IPS DF 6.9 (cell line): ENCODE measurements around the gene TEDC2.

Experiments used
- DNase-seq: peaks from one replicate; pipeline ENCODE4 v3.0.0-alpha.2; 2013; ENCODE audit warnings: low read depth, low spot score
- H3K27ac ChIP-seq: one replicate; pipeline ENCODE4 v1.5.1; 2013; ENCODE audit warnings: low read length, control low read depth
- H3K27me3 ChIP-seq: 2 replicates; pipeline ENCODE4 v1.6.1; 2013; ENCODE audit warnings: mild to moderate bottlenecking, low read length; ENCODE audit not compliant: control insufficient read depth, insufficient read depth
- H3K36me3 ChIP-seq: 2 replicates; pipeline ENCODE4 v1.6.1; 2013; ENCODE audit warnings: low read length; ENCODE audit not compliant: control insufficient read depth, insufficient read depth
- H3K4me1 ChIP-seq: 2 replicates; pipeline ENCODE4 v1.6.1; 2013; ENCODE audit warnings: low read length; ENCODE audit not compliant: control insufficient read depth, insufficient read depth
- H3K4me3 ChIP-seq: 2 replicates; pipeline ENCODE4 v1.5.1; 2013; ENCODE audit warnings: mild to moderate bottlenecking, low read length
- H3K9me3 ChIP-seq: 2 replicates; pipeline ENCODE4 v1.6.1; 2013; ENCODE audit warnings: low read length, inconsistent platforms; ENCODE audit not compliant: control insufficient read depth, insufficient read depth
- WGBS: extraction: QIAGEN DNeasy Blood & Tissue Kit; methylation state at CpG from one replicate; pipeline ENCODE4 v1.1.7; 2013; ENCODE audit warnings: mixed read lengths, missing lambda C conversion rate; ENCODE audit not compliant: insufficient read length, insufficient coverage; 5-methylcytosine and 5-hydroxymethylcytosine counted together

Gene TEDC2

GRCh38 chr16:2459647-2460390 lies at the start of gene TEDC2:
TEDC2 (plus strand) TSS chr16:2460109; CDS start chr16:2460145, 36 bp downstream.
- Histone ChIP-seq H3K9me3 (no peaks in the 10 kb centered on the region), H3K4me1 (peaks cover 9% of the 10 kb centered on the region; the same call in 1 of the 2 replicates), H3K4me3 (peak within 1 kb of the TSS; percentile 82), H3K36me3 (peaks cover 30% of the 10 kb centered on the region), H3K27ac (no peak within 1 kb of the TSS), H3K27me3 (no peaks in the 10 kb centered on the region)
- no CpG with 5 or more reads among the region's 66 CpGs for WGBS
- peak; percentile 83 for DNase-seq

- WGBS: no CpG with 5 or more reads among the region's 2 CpGs
- no peaks in the 10 kb centered on the region for H3K27me3 ChIP-seq
- H3K9me3 ChIP-seq: no peaks in the 10 kb centered on the region
- no peak overlapping the region for H3K4me3 ChIP-seq
- H3K27ac ChIP-seq: no peak overlapping the region
- no peak for DNase-seq
- H3K4me1 ChIP-seq: no peaks in the 10 kb centered on the region
- no peaks in the 10 kb centered on the region for H3K36me3 ChIP-seq
Measured at GRCh38 chr16:2415085-2415484, 44.8 kb upstream of the TEDC2 start.

- H3K4me3 ChIP-seq: no peak overlapping the region
- H3K36me3 ChIP-seq: no peaks in the 10 kb centered on the region
- DNase-seq: no peak
- no peaks in the 10 kb centered on the region for H3K4me1 ChIP-seq
- no peaks in the 10 kb centered on the region for H3K9me3 ChIP-seq
- H3K27me3 ChIP-seq: no peaks in the 10 kb centered on the region
- H3K27ac ChIP-seq: no peak overlapping the region
Measured at GRCh38 chr16:2420035-2420434, 39.9 kb upstream of the TEDC2 start.

- H3K27me3 ChIP-seq: no peaks in the 10 kb centered on the region
- H3K4me3 ChIP-seq: no peak overlapping the region
- H3K4me1 ChIP-seq: no peaks in the 10 kb centered on the region
- no CpG with 5 or more reads among the region's 7 CpGs for WGBS
- no peaks in the 10 kb centered on the region for H3K36me3 ChIP-seq
- no peaks in the 10 kb centered on the region for H3K9me3 ChIP-seq
- no peak for DNase-seq
- H3K27ac ChIP-seq: no peak overlapping the region
Measured at GRCh38 chr16:2422123-2422867, 37.6 kb upstream of the TEDC2 start.

- Histone ChIP-seq H3K4me3 (no peak overlapping the region), H3K27me3 (no peaks in the 10 kb centered on the region), H3K9me3 (no peaks in the 10 kb centered on the region), H3K27ac (no peak overlapping the region), H3K36me3 (no peaks in the 10 kb centered on the region), H3K4me1 (no peaks in the 10 kb centered on the region)
- WGBS: no CpG with 5 or more reads among the region's 25 CpGs
- DNase-seq: no peak
Measured at GRCh38 chr16:2424061-2425007, 35.6 kb upstream of the TEDC2 start.

- H3K9me3 ChIP-seq: no peaks in the 10 kb centered on the region
- WGBS: no CpG with 5 or more reads among the region's 9 CpGs
- no peaks in the 10 kb centered on the region for H3K4me1 ChIP-seq
- no peak overlapping the region for H3K4me3 ChIP-seq
- no peak for DNase-seq
- H3K36me3 ChIP-seq: no peaks in the 10 kb centered on the region
- H3K27me3 ChIP-seq: no peaks in the 10 kb centered on the region
- H3K27ac ChIP-seq: no peak overlapping the region
Measured at GRCh38 chr16:2425008-2425518, 34.8 kb upstream of the TEDC2 start.

GRCh38 chr16:2425825-2426430 lies 34.0 kb upstream of the TEDC2 start:
- WGBS: no CpG with 5 or more reads among the region's 13 CpGs
- no peak for DNase-seq
- H3K36me3 ChIP-seq: no peaks in the 10 kb centered on the region
- no peaks in the 10 kb centered on the region for H3K4me1 ChIP-seq
- H3K27ac ChIP-seq: no peak overlapping the region
- H3K4me3 ChIP-seq: no peak overlapping the region
- H3K9me3 ChIP-seq: no peaks in the 10 kb centered on the region
- no peaks in the 10 kb centered on the region for H3K27me3 ChIP-seq

- DNase-seq: no peak
- Histone ChIP-seq H3K4me3 (no peak overlapping the region), H3K27ac (no peak overlapping the region), H3K27me3 (no peaks in the 10 kb centered on the region), H3K36me3 (no peaks in the 10 kb centered on the region), H3K4me1 (no peaks in the 10 kb centered on the region), H3K9me3 (no peaks in the 10 kb centered on the region)
- WGBS: no CpG with 5 or more reads among the region's 6 CpGs
Measured at GRCh38 chr16:2426941-2427361, 33.0 kb upstream of the TEDC2 start.

- DNase-seq: no peak
- H3K27me3 ChIP-seq: no peaks in the 10 kb centered on the region
- H3K36me3 ChIP-seq: no peaks in the 10 kb centered on the region; the same call in 1 of the 2 replicates
- no peaks in the 10 kb centered on the region for H3K4me1 ChIP-seq
- no peaks in the 10 kb centered on the region for H3K9me3 ChIP-seq
- H3K27ac ChIP-seq: no peak overlapping the region
- H3K4me3 ChIP-seq: no peak overlapping the region
- 100% methylated on average over 2 of the region's 4 CpGs for WGBS
Measured at GRCh38 chr16:2427526-2427925, 32.4 kb upstream of the TEDC2 start.
